Mononuclear cell (primary cell): ENCODE results near the gene TBC1D22A. TPM values are rescaled to one million over a fixed set of nuclear protein-coding genes. Genes with fewer than 3 reads are reported as not detected.

Source experiments
- H3K27me3 ChIP-seq: 2 replicates; pipeline ENCODE4 v1.6.0; 2011; ENCODE audit warnings: low read length, control low read depth; ENCODE audit not compliant: insufficient read depth
- H3K4me1 ChIP-seq: 2 replicates; pipeline ENCODE4 v1.5.1; 2011; ENCODE audit warnings: mild to moderate bottlenecking, low read length, control low read depth; ENCODE audit not compliant: insufficient read depth
- H3K4me3 ChIP-seq: 2 replicates; pipeline ENCODE4 v1.5.1; 2011; ENCODE audit warnings: mild to moderate bottlenecking, low read length, moderate library complexity
- H3K9me3 ChIP-seq: 2 replicates; pipeline ENCODE4 v1.5.1; 2011; ENCODE audit warnings: low read depth, mild to moderate bottlenecking, control low read depth, low read length
- total RNA-seq: library from RNA; depleted of rRNA; stranded (reverse); fragments of >200 nt; gene quantifications from one replicate; pipeline ENCODE4 v1.2.3, GENCODE V29; 2012

TBC1D22A gene
- total RNA-seq, 1 donor, result 14.1 TPM

DNA sequence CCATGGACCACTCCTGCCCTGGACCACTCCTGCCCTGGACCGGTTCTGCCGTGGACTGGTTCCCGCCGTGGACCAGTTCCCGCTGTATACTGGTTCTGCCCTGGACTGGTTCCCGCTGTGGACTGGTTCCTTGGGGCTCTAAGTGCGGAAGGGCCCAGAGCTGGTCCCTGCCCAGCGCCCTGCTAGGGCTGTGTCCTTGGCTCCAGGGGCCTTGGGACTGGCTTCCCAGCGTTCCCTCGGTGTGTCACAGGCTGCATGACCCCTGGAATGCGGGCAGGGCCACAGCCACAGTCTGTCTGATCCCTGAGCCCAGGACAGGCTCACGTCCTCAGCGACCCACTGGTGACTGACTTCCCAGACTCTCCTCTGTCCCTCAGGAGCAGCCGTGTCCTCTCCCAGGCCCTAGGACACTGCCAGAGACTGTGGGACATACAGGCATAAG lies 412.2 kb downstream of the TBC1D22A start:
- H3K27me3 ChIP-seq, result no peaks in the 10 kb centered on the region
- no peaks in the 10 kb centered on the region for H3K4me1 ChIP-seq
- H3K9me3 ChIP-seq, result no peaks in the 10 kb centered on the region

DNA sequence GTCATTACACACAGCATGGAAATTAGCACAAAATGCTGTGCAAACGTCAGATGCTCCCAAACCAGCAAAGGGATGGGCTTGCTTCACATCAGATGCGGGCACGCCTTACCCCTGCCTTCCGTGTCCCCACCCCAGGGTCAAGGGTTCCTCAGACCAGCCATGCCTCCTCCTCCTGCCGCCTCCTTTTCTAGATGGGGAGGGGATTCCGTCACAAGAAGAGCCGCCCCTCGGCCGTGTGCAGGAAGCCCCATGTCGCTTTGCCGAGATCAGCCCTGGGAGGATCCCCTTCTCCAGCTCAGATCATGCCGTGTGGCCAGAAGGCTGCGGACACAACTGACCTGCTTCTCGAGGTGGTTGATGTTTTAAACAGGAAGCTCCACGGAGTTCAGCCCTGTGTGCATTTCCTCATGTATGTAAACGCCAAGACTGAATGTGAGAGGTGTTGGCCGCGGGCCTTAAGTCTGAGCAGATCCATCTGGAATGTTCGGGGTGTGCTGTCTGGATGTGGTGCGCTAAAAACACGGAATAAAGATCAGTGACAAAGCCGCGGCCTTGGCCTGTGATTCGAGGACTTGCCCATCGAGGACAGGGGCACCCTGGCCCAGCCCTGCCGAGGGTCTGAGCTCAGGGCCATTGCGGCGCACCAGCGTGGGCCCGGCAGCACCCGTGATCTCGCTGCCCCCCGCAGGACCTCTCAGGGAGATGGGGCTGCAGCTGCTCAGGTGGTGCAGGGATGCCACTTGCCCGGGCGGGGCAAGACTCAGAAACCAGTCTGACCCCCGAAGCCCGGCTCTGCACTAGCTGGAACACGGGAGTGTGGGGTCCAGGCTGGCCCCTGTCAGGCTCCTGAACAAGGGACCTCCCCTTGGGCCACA lies 412.9 kb downstream of the TBC1D22A start:
- Histone ChIP-seq H3K4me1 (no peaks in the 10 kb centered on the region), H3K27me3 (no peaks in the 10 kb centered on the region), H3K9me3 (no peaks in the 10 kb centered on the region), H3K4me3 (no peak overlapping the region)

More for the DNA sequence above, 412.2 kb downstream of the TBC1D22A start:
- no peak overlapping the region for H3K4me3 ChIP-seq

DNA sequence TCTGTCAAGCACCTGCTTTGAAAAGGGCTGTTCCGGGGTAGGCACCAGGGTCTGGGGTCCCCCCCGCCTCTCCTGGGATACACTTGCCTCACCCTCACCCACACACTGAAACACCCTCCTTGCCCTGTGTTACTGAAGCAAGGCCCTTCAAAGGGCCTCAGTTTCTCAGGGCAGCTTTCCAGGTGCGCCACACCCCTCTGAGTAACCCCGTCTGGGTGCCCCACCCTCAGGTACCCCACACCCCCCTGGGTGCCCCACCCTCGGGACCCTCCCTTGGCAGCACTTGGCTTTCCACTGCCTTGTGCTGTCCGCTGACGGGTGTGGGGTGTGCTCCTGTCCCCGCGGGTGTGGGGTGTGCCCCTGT lies 413.6 kb downstream of the TBC1D22A start:
- no peaks in the 10 kb centered on the region for H3K27me3 ChIP-seq
- no peaks in the 10 kb centered on the region for H3K4me1 ChIP-seq
- no peak overlapping the region for H3K4me3 ChIP-seq
- no peaks in the 10 kb centered on the region for H3K9me3 ChIP-seq

DNA sequence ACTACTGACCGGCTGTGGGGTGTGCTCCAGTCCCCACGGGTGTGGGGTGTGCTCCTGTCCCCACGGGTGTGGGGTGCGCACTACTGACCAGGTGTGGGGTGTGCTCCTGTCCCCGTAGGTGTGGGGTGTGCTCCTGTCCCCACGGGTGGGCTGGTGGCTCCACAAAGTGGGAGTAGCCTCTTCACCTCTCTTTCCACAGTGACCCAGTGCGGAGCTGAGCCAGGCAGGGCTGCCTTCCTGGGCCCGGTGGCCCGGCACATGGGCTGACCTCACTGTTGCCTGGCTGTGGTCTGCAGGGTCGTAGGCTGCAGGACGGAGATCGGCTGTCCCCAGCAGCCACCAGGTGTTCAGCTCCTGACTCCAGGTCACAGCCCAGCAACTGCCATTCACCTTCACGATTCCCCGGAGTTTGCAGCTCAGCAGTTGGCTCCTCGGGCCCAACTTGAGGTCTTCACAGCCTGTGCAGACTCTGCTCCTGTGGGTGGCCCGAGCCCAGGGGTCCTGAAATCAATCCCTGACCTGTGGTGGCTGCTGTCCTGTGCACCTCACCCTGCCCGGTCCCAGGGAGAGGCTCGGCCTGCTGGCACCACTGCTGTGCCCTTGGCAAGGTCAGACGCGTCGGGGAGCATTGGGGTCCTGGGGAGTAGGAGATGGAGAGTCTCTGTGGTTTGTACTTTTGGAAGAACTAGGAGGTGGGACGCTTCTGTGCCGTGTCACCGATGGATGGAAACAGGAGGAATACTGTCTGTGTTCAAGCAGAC lies 414.3 kb downstream of the TBC1D22A start:
- no peaks in the 10 kb centered on the region for H3K9me3 ChIP-seq
- no peaks in the 10 kb centered on the region for H3K27me3 ChIP-seq

DNA sequence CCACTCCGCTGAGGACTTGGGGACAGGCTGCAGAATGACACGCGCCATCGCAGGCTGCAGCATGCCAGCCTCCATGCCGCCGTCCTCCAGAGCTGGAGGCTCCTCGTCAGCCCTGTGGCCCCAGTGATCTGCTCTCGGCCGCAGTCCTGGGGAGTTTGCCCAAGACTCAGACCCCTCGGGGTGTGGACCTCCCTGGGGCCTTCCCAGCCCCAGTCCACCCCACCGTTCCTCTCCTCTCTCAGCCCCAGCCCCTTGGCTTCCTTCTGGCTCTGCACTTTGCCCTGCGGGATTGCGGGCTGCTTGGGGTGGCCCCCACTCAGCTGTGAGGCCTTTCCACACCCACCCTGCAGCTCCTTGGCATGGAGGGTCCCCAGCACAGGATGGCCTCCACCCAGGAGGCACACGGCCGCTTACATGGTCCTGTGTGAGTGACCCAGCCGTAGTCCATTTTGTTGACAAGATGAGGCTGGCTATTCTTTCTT lies 414.9 kb downstream of the TBC1D22A start:
- H3K27me3 ChIP-seq, result no peaks in the 10 kb centered on the region
- no peak overlapping the region for H3K4me3 ChIP-seq
- no peaks in the 10 kb centered on the region for H3K4me1 ChIP-seq
- H3K9me3 ChIP-seq, result no peaks in the 10 kb centered on the region

More for the DNA sequence above, 414.3 kb downstream of the TBC1D22A start:
- H3K4me3 ChIP-seq, result no peak overlapping the region
- no peaks in the 10 kb centered on the region for H3K4me1 ChIP-seq

DNA sequence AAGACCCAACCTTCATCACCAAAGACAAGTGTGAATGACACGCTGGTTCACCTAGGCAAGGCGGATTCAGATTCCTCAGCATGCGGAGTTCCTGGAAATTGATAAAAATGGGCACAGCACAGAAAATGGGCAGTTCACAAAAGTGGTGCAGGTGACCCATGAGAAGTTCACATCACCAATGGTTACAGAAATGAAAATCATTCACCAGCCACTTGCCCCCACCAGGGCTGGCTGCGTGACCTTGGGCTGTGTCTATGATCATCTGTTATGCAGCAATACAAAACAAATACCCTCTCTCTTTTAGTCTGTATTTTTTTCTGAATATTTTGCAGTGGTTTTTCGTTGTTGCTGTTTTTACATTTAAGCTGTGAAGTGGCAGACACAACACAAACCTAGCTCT lies 415.9 kb downstream of the TBC1D22A start:
- no peaks in the 10 kb centered on the region for H3K9me3 ChIP-seq
- no peak overlapping the region for H3K4me3 ChIP-seq
- no peaks in the 10 kb centered on the region for H3K4me1 ChIP-seq
- no peaks in the 10 kb centered on the region for H3K27me3 ChIP-seq

DNA sequence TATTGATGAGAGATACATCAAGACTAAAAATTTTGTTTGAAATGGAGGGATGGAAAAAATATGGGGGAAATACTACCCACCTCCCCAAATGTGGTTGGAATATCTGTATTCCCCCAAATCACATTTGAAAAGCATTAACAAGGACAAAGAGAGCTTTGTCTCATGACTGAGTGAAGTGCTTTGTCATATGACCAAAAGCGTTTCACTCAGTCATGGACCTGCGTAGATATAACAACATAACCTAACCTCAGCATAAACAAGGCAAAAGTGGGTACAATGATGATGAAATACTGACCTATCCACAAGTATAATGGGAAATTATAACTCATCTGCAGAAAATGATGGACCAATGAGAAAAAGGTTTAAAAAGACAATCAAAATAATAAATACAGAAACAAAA lies 418.3 kb downstream of the TBC1D22A start:
- no peak overlapping the region for H3K4me3 ChIP-seq

DNA sequence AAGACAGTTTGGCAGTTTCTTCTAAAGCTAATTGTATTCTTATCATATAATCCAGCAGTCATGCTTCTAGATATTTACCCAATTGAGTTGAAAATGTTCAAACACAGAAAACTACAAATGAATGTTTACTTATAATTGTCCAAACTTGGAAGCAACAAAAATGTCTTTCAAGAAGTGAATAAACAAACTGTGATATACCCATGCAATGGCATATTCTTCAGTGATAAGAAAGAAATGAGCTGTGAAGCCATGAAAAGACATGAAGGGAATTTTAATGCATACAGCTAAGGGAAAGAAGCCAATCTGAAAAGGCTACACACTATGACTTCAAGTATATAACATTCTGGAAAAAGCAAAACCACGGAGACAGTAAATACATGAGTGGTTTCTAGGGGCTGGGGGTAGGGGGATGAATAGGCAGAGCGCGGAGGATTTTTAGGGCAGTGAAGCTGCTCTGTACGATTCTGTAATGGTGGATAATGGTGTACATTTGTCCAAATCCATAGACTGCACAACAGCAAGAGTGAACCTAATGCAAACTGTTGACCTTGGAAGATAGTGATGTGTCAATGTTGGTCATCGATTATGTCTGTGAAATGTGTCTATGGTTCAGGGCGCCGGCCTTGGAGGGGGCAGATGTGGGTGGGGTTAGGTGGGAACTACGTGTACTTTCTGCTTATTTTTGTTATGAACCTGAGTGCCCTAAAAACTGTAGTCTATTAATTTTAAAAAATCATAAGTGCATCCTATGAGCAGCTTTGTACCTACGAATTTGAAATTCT lies 424.9 kb downstream of the TBC1D22A start:
- no peaks in the 10 kb centered on the region for H3K4me1 ChIP-seq
- no peak overlapping the region for H3K4me3 ChIP-seq

More for the DNA sequence above, 418.3 kb downstream of the TBC1D22A start:
- Histone ChIP-seq H3K9me3 (peaks cover under 1% of the 10 kb centered on the region), H3K27me3 (no peaks in the 10 kb centered on the region), H3K4me1 (no peaks in the 10 kb centered on the region)

DNA sequence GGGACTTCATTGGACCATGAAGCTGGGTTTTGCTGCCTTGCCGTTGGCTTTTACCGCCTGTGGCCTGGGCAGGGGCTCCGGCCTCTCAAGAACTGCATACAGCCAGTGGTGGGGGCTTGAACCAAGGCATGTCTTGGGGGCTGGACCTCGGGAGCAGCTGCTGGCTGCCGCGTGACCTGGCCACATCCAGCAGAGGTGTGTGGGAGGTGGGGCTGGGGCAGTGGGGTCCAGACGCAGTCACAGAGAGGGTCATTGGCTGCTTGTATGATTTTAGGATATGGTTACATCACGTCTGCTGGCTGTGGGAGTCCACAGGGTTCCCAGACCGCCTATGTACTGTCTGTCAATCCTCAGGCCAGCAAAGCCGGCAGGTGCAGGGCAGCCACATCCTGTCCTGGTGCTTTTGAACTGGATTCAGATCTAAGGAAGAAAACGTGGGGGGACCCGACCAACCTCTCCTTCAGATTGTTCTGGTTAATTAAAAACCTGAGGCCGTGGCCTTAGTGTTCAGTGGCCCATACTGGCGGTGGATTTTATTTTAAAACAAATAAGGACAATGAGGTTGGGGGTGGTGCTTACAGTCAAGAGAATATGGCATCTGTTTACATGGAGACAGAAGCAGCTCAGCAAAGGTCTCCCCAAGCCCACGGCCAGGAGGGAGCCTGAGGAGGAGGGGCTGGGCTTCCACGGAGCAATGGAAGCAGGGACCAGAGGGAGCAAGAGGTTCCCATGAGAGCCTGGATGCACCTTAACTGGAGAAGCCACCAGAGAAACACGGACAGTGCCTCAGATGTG lies 426.0 kb downstream of the TBC1D22A start:
- no peak overlapping the region for H3K4me3 ChIP-seq
- no peaks in the 10 kb centered on the region for H3K4me1 ChIP-seq
- H3K27me3 ChIP-seq, result no peaks in the 10 kb centered on the region
- H3K9me3 ChIP-seq, result peaks cover 8% of the 10 kb centered on the region

More for the DNA sequence above, 424.9 kb downstream of the TBC1D22A start:
- Histone ChIP-seq H3K9me3 (peaks cover 8% of the 10 kb centered on the region), H3K27me3 (no peaks in the 10 kb centered on the region)

DNA sequence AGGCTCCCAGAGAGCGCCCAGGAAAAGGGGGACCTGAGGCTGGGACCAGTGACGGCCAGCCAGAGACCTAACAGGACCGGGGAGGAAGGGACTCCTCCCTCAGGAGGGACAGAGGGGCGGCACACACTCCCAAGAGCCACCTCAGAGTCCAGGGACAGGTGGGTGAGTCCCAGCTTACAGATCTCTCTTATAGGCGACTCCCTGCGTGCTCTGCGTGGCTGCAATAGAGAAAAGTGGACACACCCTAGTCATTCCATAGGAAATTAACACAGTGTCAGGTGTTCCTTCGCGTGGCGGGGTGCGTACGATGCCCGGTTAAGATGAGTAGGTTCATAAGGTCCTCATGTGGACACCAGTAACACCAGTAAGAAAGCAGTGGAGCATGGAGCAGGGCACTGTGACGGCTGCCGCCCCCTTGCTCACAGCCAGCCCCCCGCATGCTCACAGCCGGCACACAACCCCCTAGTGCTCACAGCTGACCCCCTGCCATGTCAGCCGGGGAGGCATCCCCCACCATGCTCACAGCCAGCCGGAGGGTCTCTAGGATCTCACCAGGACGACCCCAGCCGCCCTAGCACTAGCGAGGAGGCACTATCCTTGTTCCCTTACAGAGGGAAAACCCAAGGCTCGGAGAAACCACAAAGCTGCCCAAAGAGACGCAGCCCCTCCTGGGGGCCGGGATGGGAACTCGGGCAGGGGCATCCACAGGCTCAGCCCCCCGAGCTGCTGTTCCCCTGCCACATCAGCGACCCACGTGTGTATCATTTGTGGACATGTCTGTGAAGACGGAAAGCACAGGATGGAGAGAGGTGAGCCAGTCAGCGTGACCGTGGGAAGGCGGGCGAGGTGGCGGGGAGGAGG lies 426.8 kb downstream of the TBC1D22A start:
- peaks cover 8% of the 10 kb centered on the region for H3K9me3 ChIP-seq
- H3K27me3 ChIP-seq, result no peaks in the 10 kb centered on the region
- H3K4me1 ChIP-seq, result no peaks in the 10 kb centered on the region
- H3K4me3 ChIP-seq, result no peak overlapping the region

DNA sequence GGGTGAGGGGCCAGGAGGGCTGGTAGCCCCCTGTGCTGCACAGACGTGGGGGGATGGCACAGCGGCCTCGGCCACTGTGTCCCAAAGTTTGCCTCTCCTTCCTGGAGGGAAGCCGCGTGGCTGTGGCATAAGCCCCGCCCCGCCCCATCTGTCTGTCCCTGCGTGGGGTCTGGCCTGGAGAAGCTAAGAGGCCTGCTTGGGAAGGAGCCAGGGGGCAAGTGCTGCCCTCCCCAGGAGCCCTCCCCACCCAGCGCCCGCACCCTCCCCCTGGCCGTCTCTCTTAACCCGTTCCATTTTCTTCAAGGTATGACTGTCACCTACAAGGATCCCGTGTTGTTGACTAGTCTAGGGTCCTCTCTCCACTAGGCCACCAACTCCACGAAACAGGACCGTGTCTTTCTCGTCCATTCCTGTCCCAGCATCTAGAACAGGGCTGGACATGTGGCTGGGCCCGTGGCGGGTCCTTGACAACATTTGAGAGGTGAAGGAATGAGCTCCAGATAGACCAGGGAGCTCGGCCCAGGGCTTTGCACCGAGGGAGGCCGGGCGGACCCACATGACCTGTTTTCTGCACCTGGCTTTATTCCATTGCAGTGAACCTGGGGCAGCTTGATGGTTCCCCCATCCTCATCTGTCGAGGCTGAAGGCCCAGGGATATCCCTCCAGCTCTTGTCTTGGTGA lies 428.0 kb downstream of the TBC1D22A start:
- peaks cover 8% of the 10 kb centered on the region for H3K9me3 ChIP-seq
- H3K4me1 ChIP-seq, result no peaks in the 10 kb centered on the region
- no peak overlapping the region for H3K4me3 ChIP-seq
- no peaks in the 10 kb centered on the region for H3K27me3 ChIP-seq

DNA sequence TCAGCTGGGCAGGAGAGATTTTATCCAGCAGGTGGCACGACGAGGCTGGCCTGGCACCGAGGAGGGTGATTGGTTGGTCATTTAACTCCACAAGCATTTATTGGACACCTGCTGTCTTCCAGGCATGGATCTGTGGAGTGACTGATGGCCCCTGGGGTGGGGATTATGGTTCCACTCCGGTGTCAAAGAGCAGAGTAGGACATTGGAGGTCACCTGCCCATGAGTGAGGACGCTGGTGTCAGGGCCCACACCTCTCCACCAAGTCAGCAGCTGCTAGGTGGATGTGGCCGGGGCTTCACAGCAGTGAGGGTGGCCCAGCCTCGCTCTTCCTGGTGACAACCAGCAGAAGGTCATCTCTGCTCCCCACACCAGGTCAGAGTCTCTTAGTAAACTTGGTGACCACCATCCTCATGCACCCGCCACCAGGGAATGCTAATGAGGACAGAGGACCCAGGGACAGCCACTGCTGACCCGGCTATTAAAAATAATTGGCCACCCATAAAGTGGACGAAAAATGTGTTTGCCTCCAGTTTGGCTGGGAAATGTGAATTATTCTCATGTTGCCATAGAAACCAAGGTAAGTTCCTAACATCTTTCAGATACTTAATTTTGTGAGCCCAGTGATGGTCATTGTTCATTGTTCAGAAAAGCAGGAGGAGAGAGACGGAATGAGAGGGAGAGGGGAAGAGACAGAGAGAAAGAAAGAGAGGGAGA lies 428.7 kb downstream of the TBC1D22A start:
- peaks cover 4% of the 10 kb centered on the region for H3K9me3 ChIP-seq
- no peaks in the 10 kb centered on the region for H3K4me1 ChIP-seq
- no peaks in the 10 kb centered on the region for H3K27me3 ChIP-seq
- no peak overlapping the region for H3K4me3 ChIP-seq
